ENCODE results near the gene MRPL55.

Gene MRPL55

GRCh38 chr1:228082918-228083870 is 25.9 kb downstream of the MRPL55 start:
- peak; percentile 54 for DNase-seq

- DNase-seq, result peak; percentile 95
Measured at GRCh38 chr1:228082214-228082917, 26.7 kb downstream of the MRPL55 start, which contains the start of gene ARF1. Gene ARF1 (plus strand): TSS chr1:228082708. CDS start chr1:228097115, 14,407 bp downstream.

DNA sequence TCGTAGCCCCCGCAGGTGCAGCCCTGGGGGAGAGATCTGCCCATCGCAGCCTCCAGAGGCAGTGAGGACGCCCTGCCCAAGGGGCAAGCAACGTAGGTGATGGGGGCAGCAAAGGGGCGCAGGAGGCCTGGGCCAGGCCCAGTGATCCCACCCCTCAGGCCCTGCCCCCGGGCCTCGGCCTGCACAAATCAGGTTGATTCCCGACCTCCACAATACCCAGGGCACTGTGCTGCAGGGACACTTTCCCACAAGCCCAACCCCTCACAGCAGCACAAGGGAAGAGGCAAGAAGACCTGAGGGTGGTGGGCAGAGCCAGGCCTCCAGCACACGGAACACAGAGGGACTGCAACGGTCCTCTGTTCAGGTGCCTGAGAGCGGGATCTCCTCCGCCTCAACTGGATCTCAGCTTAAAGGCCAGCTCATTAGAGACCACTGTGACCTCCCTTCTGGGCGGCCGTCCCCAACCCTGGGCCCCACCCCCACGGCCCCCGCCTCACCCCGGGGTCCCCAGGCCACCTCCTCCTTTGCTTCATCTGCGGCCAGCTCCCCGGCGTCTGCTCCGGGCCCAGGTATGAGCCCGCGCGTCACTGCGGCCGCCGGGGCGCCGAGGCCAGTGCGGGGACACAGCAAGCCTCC is 27.4 kb downstream of the MRPL55 start:
- peak; percentile 49 for DNase-seq

GRCh38 chr1:228081144-228081543 is 28.0 kb downstream of the MRPL55 start:
- no peak for DNase-seq

DNA sequence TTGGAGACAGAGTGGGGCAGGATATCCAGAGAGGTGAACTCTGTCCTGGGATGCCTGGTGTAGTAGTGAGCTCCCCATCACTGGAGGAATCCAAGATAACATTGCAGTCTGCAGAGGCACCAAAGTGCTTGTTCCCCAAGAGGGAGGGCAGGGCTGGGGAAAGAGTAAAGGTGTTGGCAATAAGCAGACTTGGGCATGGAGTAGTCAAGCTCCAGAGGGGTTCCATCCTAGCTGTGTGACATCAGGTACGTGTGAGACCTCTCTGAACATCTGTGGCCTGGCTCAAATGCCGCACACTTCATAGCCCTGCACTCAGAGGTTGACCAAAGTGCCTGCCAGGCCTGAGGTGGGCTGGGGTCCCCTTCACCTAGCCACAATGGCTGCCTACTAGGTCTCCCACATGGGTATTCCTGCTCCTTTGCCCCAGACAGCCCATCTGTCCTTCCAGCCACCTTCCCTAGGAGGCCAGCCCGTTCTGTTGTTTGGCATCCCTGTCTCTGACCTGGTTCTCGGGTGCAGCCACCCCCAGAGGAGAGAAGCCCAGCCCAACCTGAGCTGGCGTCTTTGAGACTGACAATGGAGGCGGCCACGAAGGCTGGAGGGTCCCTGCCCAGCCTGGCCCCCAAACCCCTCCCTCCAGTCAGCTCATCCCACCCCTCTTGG is 29.4 kb downstream of the MRPL55 start:
- no peak for DNase-seq

GRCh38 chr1:228079013-228079412 is 30.1 kb downstream of the MRPL55 start:
- DNase-seq, result no peak

DNA sequence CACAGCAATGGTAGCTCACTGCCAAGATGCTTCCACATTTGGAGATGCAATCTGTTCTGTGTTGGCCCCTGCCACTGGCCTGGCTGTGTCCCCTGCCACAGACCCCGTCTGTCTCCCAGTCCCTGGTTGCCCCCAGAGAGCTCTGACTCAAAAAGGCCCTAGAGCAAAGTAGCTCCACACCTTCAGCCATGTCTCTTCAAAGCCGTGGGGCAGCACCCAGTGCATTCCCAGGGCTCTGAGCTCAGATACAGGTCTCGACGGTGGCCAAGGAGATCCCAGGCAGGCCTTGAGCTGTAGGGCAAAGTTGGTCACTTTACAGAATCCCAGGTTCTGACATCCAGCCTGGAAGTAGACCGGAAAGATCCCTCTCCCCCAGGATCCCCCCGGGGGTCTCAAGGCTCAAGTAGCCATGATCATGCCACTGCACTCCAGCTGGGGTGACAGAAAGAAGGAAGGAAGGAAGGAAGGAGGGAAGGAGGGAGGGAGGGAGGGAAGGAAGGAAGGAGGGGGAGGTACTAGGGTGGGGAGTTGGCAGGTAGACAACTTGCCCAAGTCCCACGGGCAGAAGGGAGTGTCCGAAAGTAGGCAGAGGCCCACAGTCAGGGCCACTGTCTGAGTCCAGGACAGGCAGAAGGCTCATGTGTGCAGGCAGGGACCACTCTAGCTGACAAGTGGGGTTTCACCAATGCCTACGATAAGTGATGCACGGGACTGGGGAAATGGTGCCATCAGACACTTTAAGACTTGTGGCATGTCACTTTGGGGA is 31.4 kb downstream of the MRPL55 start:
- no peak for DNase-seq

GRCh38 chr1:228076796-228077430 is 32.2 kb downstream of the MRPL55 start:
- DNase-seq, result no peak

- no peak for DNase-seq
Measured at GRCh38 chr1:228075801-228076271, 33.3 kb downstream of the MRPL55 start.

DNA sequence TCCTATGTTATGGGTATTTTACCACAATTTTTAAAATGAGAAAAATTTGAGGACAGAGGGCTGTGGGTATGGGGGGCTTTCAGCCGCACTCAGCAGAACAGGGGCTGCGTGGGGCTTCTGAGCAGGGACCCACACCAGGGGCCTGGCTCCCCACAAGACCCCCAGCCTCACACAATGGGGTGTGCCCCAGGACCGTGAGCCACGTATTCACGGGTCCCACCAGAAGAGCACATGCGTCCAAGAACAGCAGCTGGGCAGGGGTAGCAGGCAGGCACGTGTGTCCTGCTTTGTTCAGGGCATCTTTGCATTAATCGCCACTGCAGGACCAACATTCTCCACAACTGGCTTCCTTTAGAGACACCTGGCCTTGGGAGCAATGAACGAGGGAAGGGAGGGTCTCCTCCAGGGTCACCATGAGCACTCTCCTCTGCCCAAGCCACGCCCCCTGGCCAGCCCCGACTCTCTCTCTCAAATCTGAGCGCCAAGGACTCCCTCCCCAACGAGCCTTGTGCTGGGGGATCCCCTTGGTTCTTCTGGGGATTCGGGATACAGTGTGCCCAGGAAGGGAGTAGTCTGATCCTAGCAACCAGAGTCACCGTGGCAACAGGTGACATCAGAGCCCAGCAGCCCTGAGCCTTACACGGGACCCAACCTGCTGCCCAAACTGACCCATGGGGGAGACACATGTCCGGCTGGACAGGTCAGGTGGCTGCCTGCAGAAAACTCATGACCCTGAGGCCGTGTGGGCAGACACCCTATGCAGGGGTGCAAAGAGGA is 34.0 kb downstream of the MRPL55 start:
- DNase-seq, result peak; percentile 18

DNA sequence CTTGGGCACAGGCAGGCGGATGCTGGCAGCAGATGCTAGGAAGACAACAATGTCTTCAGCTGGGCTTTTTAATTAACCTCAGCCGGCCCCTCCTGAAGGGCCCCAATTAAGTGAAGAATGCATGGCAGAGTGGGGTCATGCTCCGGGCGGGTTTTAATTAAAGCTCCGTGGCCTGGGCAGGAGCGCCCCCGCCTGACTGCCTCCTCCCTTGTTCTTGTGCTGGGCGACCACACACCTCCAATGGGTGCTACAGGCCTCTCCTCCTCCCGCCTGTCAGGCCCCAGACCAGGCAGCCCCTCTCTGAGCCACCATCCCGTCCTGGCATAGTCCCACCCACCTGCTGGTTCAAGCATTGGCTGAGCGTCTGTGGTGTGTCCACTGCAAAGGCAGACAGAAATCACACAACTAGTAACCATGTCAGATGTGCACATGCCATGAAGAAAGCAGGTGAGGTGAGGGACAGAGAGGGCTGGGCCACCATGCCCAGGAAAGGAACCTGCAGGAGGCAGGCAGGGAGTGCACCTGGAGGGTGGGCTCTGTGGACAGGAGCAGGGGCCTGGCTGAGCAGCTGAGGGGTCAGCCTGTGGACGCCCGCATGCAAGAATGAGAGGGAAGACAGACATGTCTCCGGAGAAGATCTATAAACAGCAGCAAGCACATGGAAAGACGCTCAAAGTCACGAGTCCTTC is 35.1 kb downstream of the MRPL55 start:
- peak; percentile 72 for DNase-seq

GRCh38 chr1:228073061-228073856 is 35.8 kb downstream of the MRPL55 start:
- no peak for DNase-seq

DNA sequence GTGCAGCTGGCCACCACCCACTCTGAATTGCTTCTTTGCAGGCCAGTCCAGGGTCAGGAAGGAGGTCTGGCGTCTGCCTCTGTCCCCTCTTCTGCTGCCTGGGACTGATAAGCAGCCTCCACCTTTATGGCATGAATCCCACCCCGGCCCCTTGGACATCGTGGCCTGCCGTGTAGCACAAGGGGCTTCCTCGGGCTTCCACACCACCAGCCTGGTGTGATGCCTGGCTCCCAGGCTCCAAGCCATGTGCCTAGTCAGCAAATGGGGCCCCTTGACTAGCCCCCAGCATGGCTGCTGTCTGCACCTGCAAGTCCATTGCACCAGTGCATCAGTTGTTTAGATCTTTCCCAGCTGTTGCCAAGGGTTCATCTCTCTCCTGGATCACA is 36.4 kb downstream of the MRPL55 start:
- DNase-seq, result no peak

DNA sequence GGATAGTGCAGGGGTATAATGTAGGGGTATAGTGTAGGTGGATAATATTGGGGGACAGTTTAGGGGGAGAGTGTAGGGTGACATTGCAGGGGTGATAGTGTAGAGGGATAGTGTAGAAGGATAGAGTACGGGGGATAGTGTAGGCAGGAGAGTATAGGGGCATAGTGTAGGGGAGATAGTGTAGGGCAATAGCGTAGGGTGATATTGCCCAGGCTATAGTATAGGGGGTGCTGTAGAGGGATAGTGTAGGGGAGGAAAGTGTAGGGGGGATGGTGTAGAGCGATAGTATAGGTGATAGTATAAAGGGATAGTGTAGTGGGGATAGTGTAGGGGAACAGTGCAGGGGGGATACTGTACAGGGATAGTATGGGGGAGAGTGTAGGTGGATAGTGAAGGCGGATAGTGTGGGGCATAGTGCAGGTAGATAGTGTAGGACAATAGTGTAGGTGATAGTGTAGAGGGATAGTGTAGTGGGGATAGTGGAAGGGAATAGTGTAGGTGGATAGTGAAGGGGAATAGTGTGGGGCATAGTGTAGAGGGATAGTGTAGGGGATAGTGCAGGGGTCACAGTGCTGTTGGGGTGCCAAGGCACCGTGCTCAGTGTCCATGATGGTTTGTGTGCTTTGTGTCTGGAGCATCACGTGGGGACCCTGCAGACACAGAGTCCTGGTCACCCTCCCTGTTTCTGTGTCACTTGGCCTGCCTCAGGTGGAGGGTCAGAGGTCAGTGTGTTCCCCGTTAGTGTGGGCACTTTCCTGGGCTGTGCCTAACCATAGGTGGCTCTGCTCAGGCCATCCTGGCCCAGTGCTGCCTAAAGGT is 37.1 kb downstream of the MRPL55 start:
- no peak for DNase-seq

GRCh38 chr1:228070851-228071250 is 38.2 kb downstream of the MRPL55 start:
- no peak for DNase-seq

DNA sequence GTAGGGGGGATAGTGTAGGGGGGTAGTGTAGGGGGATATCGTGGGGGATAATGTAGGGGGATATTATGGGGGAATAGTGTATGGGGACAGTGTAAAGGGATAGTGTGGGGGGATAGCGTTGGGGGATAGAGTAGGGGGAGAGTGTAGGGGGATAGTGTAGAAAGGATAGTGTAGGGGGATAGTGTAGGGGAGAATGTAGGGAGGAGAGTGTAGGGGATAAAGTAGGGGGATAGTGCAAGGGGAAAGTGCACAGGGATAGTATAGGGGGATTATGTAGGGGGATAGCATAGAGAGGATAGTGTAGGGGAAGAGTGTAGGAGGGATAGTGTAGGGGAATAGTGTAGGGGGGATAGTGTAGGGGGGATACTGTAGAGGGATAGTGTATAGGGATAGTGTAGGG is 38.9 kb downstream of the MRPL55 start:
- DNase-seq, result no peak

GRCh38 chr1:228068359-228068758 is 40.7 kb downstream of the MRPL55 start:
- no peak for DNase-seq
